Body of pancreas (tissue), 4 donors: ENCODE measurements around the gene PRSS23. TPM values are rescaled to one million over a fixed set of nuclear protein-coding genes. Genes with fewer than 3 reads are reported as not detected.
A peak's percentile ranks its signal among the peaks of the same experiment; 100 is the strongest.

Source experiments
- ATAC-seq: fragments of 150-250 bp; one replicate; pipeline ENCODE4 v1.9.1; 2016
- DNase-seq, 4 donors: peaks; one replicate each; pipeline ENCODE4 v3.0.0-alpha.2; 2019
- H3K27ac ChIP-seq, 4 donors: fragments of 200-600 bp; sonication (generic); 1 replicate in 3 of 4; 2 replicates in 1 of 4; pipeline versions ENCODE4 v1.5.1 to v1.6.1; 2016 to 2019; ENCODE audit warnings: mild to moderate bottlenecking in 1 of 4, mixed read lengths in 1 of 4, moderate library complexity in 1 of 4
- H3K27me3 ChIP-seq, 2 donors: fragments of 200-600 bp; sonication (generic); one replicate each; pipeline ENCODE4 v1.6.0; 2016; ENCODE audit warnings: mild to moderate bottlenecking in 1 of 2
- H3K36me3 ChIP-seq, 2 donors: fragments of 200-600 bp; sonication (generic); replicated peaks in 1 of 2; 2 replicates each; pipeline ENCODE4 v1.5.1; 2016; ENCODE audit warnings: low read depth in 2 of 2; ENCODE audit not compliant: insufficient read depth in 1 of 2
- H3K4me1 ChIP-seq: fragments of 200-600 bp; sonication (generic); one replicate; pipeline ENCODE4 v1.6.0; 2016
- H3K4me3 ChIP-seq, 2 donors: fragments of 200-600 bp; sonication (generic); 1 replicate in 1 of 2; 2 replicates in 1 of 2; pipeline ENCODE4 v1.5.1; 2016 to 2019
- H3K9me3 ChIP-seq, 3 donors: fragments of 200-600 bp; sonication (generic); 1 replicate in 2 of 3; 2 replicates in 1 of 3; pipeline ENCODE4 v1.5.1; 2016
- POLR2A ChIP-seq, 3 donors: fragments of 450-650 bp; IDR thresholded peaks; one replicate each; pipeline ENCODE4 v1.6.1; 2016; ENCODE audit warnings: antibody characterized with exemption in 3 of 3, mild to moderate bottlenecking in 2 of 3
- WGBS, 2 donors: methylation state at CpG; one replicate each; pipeline ENCODE4 v1.1.5; 2017; 5-methylcytosine and 5-hydroxymethylcytosine counted together
- intact Hi-C: fragments of 100-400 bp; cut with DNase I; formaldehyde crosslinking; loops from one replicate; pipeline ENCODE4 v1.15.1; 2023
- total RNA-seq, 2 donors: library from RNA; depleted of rRNA; stranded (reverse); fragments of >200 nt; gene quantifications; one replicate each; pipeline ENCODE4 v1.1.0, GENCODE V29; 2016
- TF ChIP-seq, protein P1 (sequence below), 7 experiments: fragments of 450-650 bp in 4 of 7; fragments of 200-600 bp in 3 of 7; sonication (generic) in 3 of 7; IDR thresholded peaks; one replicate each; pipeline ENCODE4 v1.5.1; 2016 to 2019; ENCODE audit warnings: antibody characterized with exemption in 7 of 7

PRSS23 gene
- total RNA-seq, 2 donors from 2014 or later: 4.0 to 20.0 TPM

DNA sequence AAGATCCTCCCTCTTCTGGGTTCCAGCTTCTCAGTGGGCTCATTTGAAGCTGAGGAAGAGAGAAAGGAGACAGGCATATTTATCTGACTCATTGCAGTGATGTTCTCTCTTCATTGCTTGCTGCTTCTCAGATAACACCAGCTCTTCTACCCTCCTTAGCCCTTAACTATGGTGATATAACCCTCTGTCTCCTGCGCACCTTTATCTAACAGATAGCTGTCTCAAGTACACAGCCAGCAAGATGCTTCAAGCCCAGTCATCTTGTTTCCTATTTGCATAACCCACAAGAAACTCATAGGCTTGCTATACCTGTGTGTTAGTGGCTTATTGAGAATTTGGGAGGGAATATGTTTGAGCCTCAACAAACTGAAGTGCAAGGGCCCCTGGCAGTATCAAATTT is 12.6 kb downstream of the PRSS23 start:
- Histone ChIP-seq H3K27me3 (no peaks in the 10 kb centered on the region), H3K27ac (peak overlapping the region in 2 of 4 donors; percentile 63 to 65), H3K4me3 (no peak overlapping the region), H3K4me1 (peaks cover 24% of the 10 kb centered on the region), H3K9me3 (no peaks in the 10 kb centered on the region), H3K36me3 (no peaks in the 10 kb centered on the region)
- no peak for TF ChIP-seq POLR2A (IDR thresholded peaks at IDR 0.05)
- TF ChIP-seq, protein P1, sequence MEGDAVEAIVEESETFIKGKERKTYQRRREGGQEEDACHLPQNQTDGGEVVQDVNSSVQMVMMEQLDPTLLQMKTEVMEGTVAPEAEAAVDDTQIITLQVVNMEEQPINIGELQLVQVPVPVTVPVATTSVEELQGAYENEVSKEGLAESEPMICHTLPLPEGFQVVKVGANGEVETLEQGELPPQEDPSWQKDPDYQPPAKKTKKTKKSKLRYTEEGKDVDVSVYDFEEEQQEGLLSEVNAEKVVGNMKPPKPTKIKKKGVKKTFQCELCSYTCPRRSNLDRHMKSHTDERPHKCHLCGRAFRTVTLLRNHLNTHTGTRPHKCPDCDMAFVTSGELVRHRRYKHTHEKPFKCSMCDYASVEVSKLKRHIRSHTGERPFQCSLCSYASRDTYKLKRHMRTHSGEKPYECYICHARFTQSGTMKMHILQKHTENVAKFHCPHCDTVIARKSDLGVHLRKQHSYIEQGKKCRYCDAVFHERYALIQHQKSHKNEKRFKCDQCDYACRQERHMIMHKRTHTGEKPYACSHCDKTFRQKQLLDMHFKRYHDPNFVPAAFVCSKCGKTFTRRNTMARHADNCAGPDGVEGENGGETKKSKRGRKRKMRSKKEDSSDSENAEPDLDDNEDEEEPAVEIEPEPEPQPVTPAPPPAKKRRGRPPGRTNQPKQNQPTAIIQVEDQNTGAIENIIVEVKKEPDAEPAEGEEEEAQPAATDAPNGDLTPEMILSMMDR (IDR thresholded peaks at IDR 0.05): no peak
- WGBS, 2 donors: 50 to 65% methylated on average over 1 of the region's 1 CpG
- no peak for DNase-seq
- intact Hi-C loops: no loop called here
- no peak for ATAC-seq

DNA sequence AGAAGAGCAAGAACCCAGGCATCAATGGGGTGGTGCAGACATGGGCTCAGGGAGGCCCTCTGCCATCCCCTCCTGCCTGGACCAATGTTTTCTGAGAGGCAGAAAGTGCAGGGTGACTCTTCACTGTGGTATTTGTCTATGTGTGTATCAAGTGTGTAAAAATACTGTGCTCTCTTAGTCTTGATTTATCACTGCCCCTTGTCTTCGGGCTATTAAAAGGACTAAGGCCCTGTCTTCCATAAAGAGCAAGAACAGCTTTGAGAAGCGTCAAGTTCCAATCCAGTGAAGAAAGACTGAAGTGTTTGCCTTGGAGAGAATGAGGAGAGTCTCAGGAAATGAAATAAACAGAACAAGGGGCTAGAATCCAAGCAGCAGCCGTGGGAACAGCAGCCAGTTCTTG is 14.4 kb downstream of the PRSS23 start:
- Histone ChIP-seq H3K4me3 (no peak overlapping the region), H3K4me1 (peaks cover 27% of the 10 kb centered on the region), H3K9me3 (no peaks in the 10 kb centered on the region), H3K36me3 (no peaks in the 10 kb centered on the region), H3K27ac (no peak overlapping the region), H3K27me3 (no peaks in the 10 kb centered on the region)
- intact Hi-C loops: loop anchor here (5.0 kb wide), 1 partner anchor 357 kb away; no protein-coding TSS in a partner anchor
- DNase-seq: no peak
- WGBS, 2 donors: 57 to 78% methylated on average over 3 of the region's 3 CpGs
- TF ChIP-seq, protein P1 (IDR thresholded peaks at IDR 0.05): no peak
- TF ChIP-seq POLR2A (IDR thresholded peaks at IDR 0.05): no peak
- ATAC-seq: no peak

DNA sequence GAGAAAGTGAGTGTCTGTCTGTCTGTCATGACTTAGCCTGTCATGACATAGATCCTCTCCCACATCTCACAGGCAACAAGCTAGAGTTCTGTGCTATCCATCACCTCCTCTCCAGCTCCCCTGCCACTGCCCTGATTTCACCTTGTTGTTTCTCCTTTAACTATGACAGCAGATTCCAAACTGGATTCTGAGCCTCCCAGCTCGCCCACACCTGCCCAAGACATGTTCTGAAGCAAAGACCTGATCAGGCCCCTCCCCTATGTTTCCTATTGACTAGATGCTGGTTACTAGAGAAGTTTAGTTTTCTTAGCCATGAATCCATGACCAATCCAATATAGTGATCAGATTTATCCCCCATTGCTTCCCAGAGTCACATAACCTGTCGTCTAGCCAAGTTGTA is 15.4 kb downstream of the PRSS23 start:
- DNase-seq: no peak
- H3K9me3 ChIP-seq: no peaks in the 10 kb centered on the region
- H3K27me3 ChIP-seq: no peaks in the 10 kb centered on the region
- no peak overlapping the region for H3K4me3 ChIP-seq
- peaks cover 27% of the 10 kb centered on the region for H3K4me1 ChIP-seq
- TF ChIP-seq POLR2A (IDR thresholded peaks at IDR 0.05): no peak
- TF ChIP-seq, protein P1 (IDR thresholded peaks at IDR 0.05): no peak
- WGBS, 2 donors: 63 to 87% methylated on average over 2 of the region's 2 CpGs
- no peak overlapping the region for H3K27ac ChIP-seq
- H3K36me3 ChIP-seq: no peaks in the 10 kb centered on the region
- intact Hi-C loops: loop anchor here (5.0 kb wide), 1 partner anchor 358 kb away; no protein-coding TSS in a partner anchor
- no peak for ATAC-seq

DNA sequence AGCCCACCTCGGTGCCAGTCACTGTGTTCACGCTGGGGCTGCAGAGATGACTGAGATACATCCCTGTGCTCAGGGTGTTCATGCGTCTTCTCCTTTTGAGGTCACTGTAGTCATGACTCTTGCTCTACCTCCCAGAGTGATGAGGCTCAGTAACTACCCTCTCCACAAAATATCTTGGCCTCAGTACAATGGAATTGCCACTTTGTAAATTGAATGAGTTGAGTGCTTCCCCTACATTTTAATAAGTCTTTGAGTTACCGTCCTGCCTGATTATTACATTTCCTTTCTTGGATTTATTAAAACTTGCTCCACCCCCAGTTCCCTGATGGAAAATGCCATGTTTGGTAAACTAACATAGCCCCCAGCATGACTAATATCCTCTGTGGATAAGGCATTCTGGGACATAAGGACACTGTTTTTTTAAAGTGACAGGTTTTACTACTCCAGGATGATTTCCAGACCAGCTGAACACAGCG is 15.9 kb downstream of the PRSS23 start:
- no peaks in the 10 kb centered on the region for H3K9me3 ChIP-seq
- H3K27ac ChIP-seq: no peak overlapping the region
- no peak for TF ChIP-seq POLR2A (IDR thresholded peaks at IDR 0.05)
- TF ChIP-seq, protein P1 (IDR thresholded peaks at IDR 0.05): no peak
- no peaks in the 10 kb centered on the region for H3K27me3 ChIP-seq
- DNase-seq: no peak
- H3K36me3 ChIP-seq: no peaks in the 10 kb centered on the region
- H3K4me1 ChIP-seq: peaks cover 26% of the 10 kb centered on the region
- ATAC-seq: no peak
- intact Hi-C loops: loop anchor here (5.0 kb wide), 1 partner anchor 359 kb away; no protein-coding TSS in a partner anchor
- H3K4me3 ChIP-seq: no peak overlapping the region
- 73% methylated on average over 5 of the region's 5 CpGs for WGBS, 2 donors
